ENCODE measurements around the gene SGSM2. TPM values are rescaled to one million over a fixed set of nuclear protein-coding genes. Genes with fewer than 3 reads are reported as not detected.

Gene SGSM2
- total RNA-seq, 1 experiment from 2014 or later, result 62.0 TPM

GRCh38 chr17:2363851-2364762, 26.8 kb downstream of the SGSM2 start:
- H3K36me3 ChIP-seq (ENCODE audit: low read depth), result no peaks in the 10 kb centered on the region
- peaks cover 17% of the 10 kb centered on the region; the same call in 1 of the 2 replicates for H3F3A ChIP-seq (ENCODE audit: insufficient read depth, low read depth)
- BruUV-seq (replicated peaks), result no TSS peak
- H3K4me2 ChIP-seq, result no peak overlapping the region
- H3K79me2 ChIP-seq (ENCODE audit: low read depth), result no peaks in the 10 kb centered on the region
- peaks cover 26% of the 10 kb centered on the region for H3K4me1 ChIP-seq (replicated peaks; ENCODE audit: insufficient read depth)
- no peak for TF ChIP-seq EZH2 (IDR thresholded peaks at IDR 0.05; ENCODE audit: low read depth)
- TF ChIP-seq, protein P1, sequence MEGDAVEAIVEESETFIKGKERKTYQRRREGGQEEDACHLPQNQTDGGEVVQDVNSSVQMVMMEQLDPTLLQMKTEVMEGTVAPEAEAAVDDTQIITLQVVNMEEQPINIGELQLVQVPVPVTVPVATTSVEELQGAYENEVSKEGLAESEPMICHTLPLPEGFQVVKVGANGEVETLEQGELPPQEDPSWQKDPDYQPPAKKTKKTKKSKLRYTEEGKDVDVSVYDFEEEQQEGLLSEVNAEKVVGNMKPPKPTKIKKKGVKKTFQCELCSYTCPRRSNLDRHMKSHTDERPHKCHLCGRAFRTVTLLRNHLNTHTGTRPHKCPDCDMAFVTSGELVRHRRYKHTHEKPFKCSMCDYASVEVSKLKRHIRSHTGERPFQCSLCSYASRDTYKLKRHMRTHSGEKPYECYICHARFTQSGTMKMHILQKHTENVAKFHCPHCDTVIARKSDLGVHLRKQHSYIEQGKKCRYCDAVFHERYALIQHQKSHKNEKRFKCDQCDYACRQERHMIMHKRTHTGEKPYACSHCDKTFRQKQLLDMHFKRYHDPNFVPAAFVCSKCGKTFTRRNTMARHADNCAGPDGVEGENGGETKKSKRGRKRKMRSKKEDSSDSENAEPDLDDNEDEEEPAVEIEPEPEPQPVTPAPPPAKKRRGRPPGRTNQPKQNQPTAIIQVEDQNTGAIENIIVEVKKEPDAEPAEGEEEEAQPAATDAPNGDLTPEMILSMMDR (conservative IDR thresholded peaks at IDR 0.05), result no peak
- no peaks in the 10 kb centered on the region for H3K9me3 ChIP-seq (ENCODE audit: insufficient read depth, low read depth)
- H3K4me3 ChIP-seq, result no peak overlapping the region
- no peak for DNase-seq
- ChIA-PET CTCF (no interaction called here), POLR2A (ENCODE audit: unreplicated experiment) (interaction anchor here (0.6 kb wide), 1 partner anchor 61 kb away, joined by 10 read pairs; the partner anchor contains the start of gene SMG6)
- H4K20me1 ChIP-seq (ENCODE audit: insufficient read depth), result no peaks in the 10 kb centered on the region
- intact Hi-C loops (cut with micrococcal nuclease; ENCODE audit: unreplicated experiment), result no loop called here
- H3K27me3 ChIP-seq (ENCODE audit: insufficient read depth, low read depth), result no peaks in the 10 kb centered on the region
- H3K9me2 ChIP-seq (ENCODE audit: insufficient read depth), result no peaks in the 10 kb centered on the region
- H2AFZ ChIP-seq, result no peak overlapping the region
- H3K27ac ChIP-seq, result no peak overlapping the region

GRCh38 chr17:2364763-2365116, 27.4 kb downstream of the SGSM2 start:
- peaks cover 16% of the 10 kb centered on the region; the same call in 1 of the 2 replicates for H3F3A ChIP-seq (ENCODE audit: insufficient read depth, low read depth)
- no TSS peak for BruUV-seq (replicated peaks)
- TF ChIP-seq EZH2 (IDR thresholded peaks at IDR 0.05; ENCODE audit: low read depth), result no peak
- TF ChIP-seq, protein P1 (conservative IDR thresholded peaks at IDR 0.05), result no peak
- H3K4me2 ChIP-seq, result no peak overlapping the region
- H3K4me1 ChIP-seq (replicated peaks; ENCODE audit: insufficient read depth), result peaks cover 21% of the 10 kb centered on the region
- ChIA-PET POLR2A (ENCODE audit: unreplicated experiment) (interaction anchor here (0.6 kb wide), 1 partner anchor 61 kb away, joined by 10 read pairs; the partner anchor contains the start of gene SMG6), CTCF (no interaction called here)
- H3K27me3 ChIP-seq (ENCODE audit: insufficient read depth, low read depth), result no peaks in the 10 kb centered on the region
- H2AFZ ChIP-seq, result no peak overlapping the region
- no peak overlapping the region for H3K27ac ChIP-seq
- no peaks in the 10 kb centered on the region for H4K20me1 ChIP-seq (ENCODE audit: insufficient read depth)
- no peaks in the 10 kb centered on the region for H3K9me3 ChIP-seq (ENCODE audit: insufficient read depth, low read depth)
- H3K9me2 ChIP-seq (ENCODE audit: insufficient read depth), result no peaks in the 10 kb centered on the region
- no peaks in the 10 kb centered on the region for H3K79me2 ChIP-seq (ENCODE audit: low read depth)
- intact Hi-C loops (cut with micrococcal nuclease; ENCODE audit: unreplicated experiment), result no loop called here
- H3K36me3 ChIP-seq (ENCODE audit: low read depth), result no peaks in the 10 kb centered on the region
- H3K4me3 ChIP-seq, result no peak overlapping the region
- no peak for DNase-seq

- CTCF ChIA-PET, result no interaction called here
- H3K79me2 ChIP-seq (ENCODE audit: low read depth), result no peaks in the 10 kb centered on the region
- no peak for DNase-seq
- peaks cover 12% of the 10 kb centered on the region; the same call in 1 of the 2 replicates for H3F3A ChIP-seq (ENCODE audit: insufficient read depth, low read depth)
- no peak overlapping the region for H3K27ac ChIP-seq
- no peaks in the 10 kb centered on the region for H4K20me1 ChIP-seq (ENCODE audit: insufficient read depth)
- BruUV-seq (replicated peaks), result no TSS peak
- H3K27me3 ChIP-seq (ENCODE audit: insufficient read depth, low read depth), result no peaks in the 10 kb centered on the region
- H3K36me3 ChIP-seq (ENCODE audit: low read depth), result no peaks in the 10 kb centered on the region
- TF ChIP-seq, protein P1 (conservative IDR thresholded peaks at IDR 0.05), result no peak
- TF ChIP-seq EZH2 (IDR thresholded peaks at IDR 0.05; ENCODE audit: low read depth), result no peak
- no peak overlapping the region for H3K4me3 ChIP-seq
- H3K4me2 ChIP-seq, result no peak overlapping the region
- POLR2A ChIA-PET (ENCODE audit: unreplicated experiment), result interaction anchor here (0.6 kb wide), 1 partner anchor 62 kb away, joined by 10 read pairs; the partner anchor contains the start of gene SMG6
- no peaks in the 10 kb centered on the region for H3K9me3 ChIP-seq (ENCODE audit: insufficient read depth, low read depth)
- H2AFZ ChIP-seq, result no peak overlapping the region
- peaks cover 18% of the 10 kb centered on the region for H3K4me1 ChIP-seq (replicated peaks; ENCODE audit: insufficient read depth)
- intact Hi-C loops (cut with micrococcal nuclease; ENCODE audit: unreplicated experiment), result no loop called here
- no peaks in the 10 kb centered on the region for H3K9me2 ChIP-seq (ENCODE audit: insufficient read depth)
Observed at GRCh38 chr17:2365132-2365531, 27.8 kb downstream of the SGSM2 start.
